LNCaP clone FGC (cell line): ENCODE data around the gene RPS6KC1.

Experiments used
- DNase-seq: peaks from one replicate; pipeline ENCODE4 v3.0.0-alpha.2; 2011; ENCODE audit warnings: low read depth
- H3K4me3 ChIP-seq: 2 replicates; pipeline ENCODE4 v1.5.1; 2011; ENCODE audit warnings: mild to moderate bottlenecking, low read depth, low read length, control low read depth
- CTCF ChIP-seq: IDR thresholded peaks from 2 replicates; pipeline ENCODE4 v1.5.1; 2012; ENCODE audit warnings: mild to moderate bottlenecking; ENCODE audit not compliant: control insufficient read depth, insufficient read depth; ENCODE audit errors: extremely low read depth

The RPS6KC1 gene

DNA sequence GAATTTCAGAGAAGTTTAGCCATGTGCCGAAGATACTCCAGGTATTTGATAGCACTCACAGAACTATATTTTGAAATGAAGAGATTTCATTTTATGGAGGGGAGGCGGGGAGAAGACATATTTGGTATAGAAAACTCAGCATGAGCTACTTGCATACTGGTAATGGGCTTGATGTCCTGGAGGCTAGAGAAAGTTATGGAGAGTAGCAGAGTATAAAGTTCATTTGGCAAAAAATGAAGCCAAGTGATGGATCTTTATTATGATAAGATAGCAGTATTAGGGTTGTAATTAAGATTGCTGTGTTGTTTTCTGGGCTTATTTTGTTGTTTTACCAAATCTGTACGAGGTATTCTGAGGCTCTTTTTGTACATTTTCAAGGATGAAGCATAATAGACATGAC, 72.0 kb downstream of the RPS6KC1 start:
- no peak for DNase-seq
- no peak overlapping the region for H3K4me3 ChIP-seq
- TF ChIP-seq CTCF, result no peak

DNA sequence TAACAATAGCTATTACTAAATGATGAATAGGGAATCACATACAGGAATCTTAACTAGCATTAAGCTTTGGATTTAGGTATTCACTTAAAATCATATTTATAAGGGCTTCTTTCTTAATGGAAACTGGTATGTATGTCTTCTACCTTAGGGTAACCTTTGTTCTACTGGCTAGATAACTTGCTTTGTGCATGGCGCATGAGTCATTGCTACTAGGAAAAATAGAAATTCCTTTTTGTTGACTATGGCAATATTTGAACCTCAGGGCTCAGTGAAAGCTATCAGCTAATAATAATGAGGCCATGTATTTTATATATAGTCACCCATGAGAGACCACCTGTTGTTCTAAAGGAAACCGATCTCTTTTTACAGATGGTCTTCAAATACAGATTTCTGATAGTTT, 72.5 kb downstream of the RPS6KC1 start:
- TF ChIP-seq CTCF, result no peak
- H3K4me3 ChIP-seq, result no peak overlapping the region
- no peak for DNase-seq

- DNase-seq, result no peak
- TF ChIP-seq CTCF, result no peak
Observed at GRCh38 chr1:213124590-213124989, 73.5 kb downstream of the RPS6KC1 start.

GRCh38 chr1:213125643-213126042, 74.6 kb downstream of the RPS6KC1 start:
- TF ChIP-seq CTCF, result no peak

More at GRCh38 chr1:213124590-213124989, 73.5 kb downstream of the RPS6KC1 start:
- no peak overlapping the region for H3K4me3 ChIP-seq

GRCh38 chr1:213127074-213127473, 76.0 kb downstream of the RPS6KC1 start:
- no peak overlapping the region for H3K4me3 ChIP-seq
- TF ChIP-seq CTCF, result no peak

More at GRCh38 chr1:213125643-213126042, 74.6 kb downstream of the RPS6KC1 start:
- no peak overlapping the region for H3K4me3 ChIP-seq
- no peak for DNase-seq

GRCh38 chr1:213131851-213132655, 81.0 kb downstream of the RPS6KC1 start:
- TF ChIP-seq CTCF, result peak; percentile 30; the same call in 1 of the 2 replicates
- no peak overlapping the region for H3K4me3 ChIP-seq
- DNase-seq, result no peak

More at GRCh38 chr1:213127074-213127473, 76.0 kb downstream of the RPS6KC1 start:
- no peak for DNase-seq
